Nephron (organoid): ENCODE measurements around the gene EZH2.

ENCODE experiments used
- H3K27ac Mint-ChIP-seq, 3 experiments: 2 replicates each; pipeline ENCODE4 v1.8.0; 2020; ENCODE audit warnings: mixed read lengths in 3 of 3, mild to moderate bottlenecking in 2 of 3, moderate library complexity in 1 of 3
- H3K27me3 Mint-ChIP-seq: 2 replicates; pipeline ENCODE4 v1.8.0; 2021; ENCODE audit warnings: low read depth, mild to moderate bottlenecking, moderate library complexity, mixed read lengths
- H3K36me3 Mint-ChIP-seq: 2 replicates; pipeline ENCODE4 v1.8.0; 2020; ENCODE audit warnings: low read depth, mixed read lengths
- H3K4me1 Mint-ChIP-seq: 2 replicates; pipeline ENCODE4 v1.8.0; 2020; ENCODE audit warnings: mixed read lengths
- H3K4me3 Mint-ChIP-seq, 3 experiments: 2 replicates each; pipeline ENCODE4 v1.8.0; 2020; ENCODE audit warnings: mild to moderate bottlenecking in 3 of 3, mixed read lengths in 3 of 3, moderate library complexity in 2 of 3
- H3K9me3 Mint-ChIP-seq: 2 replicates; pipeline ENCODE4 v1.8.0; 2020; ENCODE audit warnings: mixed read lengths
- CTCF ChIP-seq, 3 experiments: fragments of 200-600 bp; sonication (generic); IDR thresholded peaks; one replicate each; pipeline ENCODE4 v1.5.0; 2021; ENCODE audit warnings: antibody characterized with exemption in 3 of 3; ENCODE audit not compliant: unreplicated experiment in 3 of 3

Gene EZH2

GRCh38 chr7:148791546-148791945 lies 92.5 kb downstream of the EZH2 start:
- Mint-ChIP-seq H3K27ac (peak overlapping the region in 1 of 3 experiments; percentile 0), H3K4me1 (no peaks in the 10 kb centered on the region), H3K9me3 (peaks cover 4% of the 10 kb centered on the region), H3K36me3 (peaks cover 94% of the 10 kb centered on the region), H3K27me3 (no peaks in the 10 kb centered on the region), H3K4me3 (no peak overlapping the region)
- no peak for TF ChIP-seq CTCF (IDR thresholded peaks at IDR 0.05; ENCODE audit: unreplicated experiment in 3 of 3)

- no peaks in the 10 kb centered on the region for H3K4me1 Mint-ChIP-seq
- no peaks in the 10 kb centered on the region for H3K27me3 Mint-ChIP-seq
- no peak overlapping the region for H3K4me3 Mint-ChIP-seq
- TF ChIP-seq CTCF (IDR thresholded peaks at IDR 0.05; ENCODE audit: unreplicated experiment in 3 of 3): no peak
- H3K27ac Mint-ChIP-seq: no peak overlapping the region
- peaks cover 4% of the 10 kb centered on the region for H3K9me3 Mint-ChIP-seq
- H3K36me3 Mint-ChIP-seq: peaks cover 92% of the 10 kb centered on the region
These were observed 93.2 kb downstream of the EZH2 start for GRCh38 chr7:148790850-148791249.

- Mint-ChIP-seq H3K4me1 (no peaks in the 10 kb centered on the region), H3K27me3 (no peaks in the 10 kb centered on the region)
- no peak for TF ChIP-seq CTCF (IDR thresholded peaks at IDR 0.05; ENCODE audit: unreplicated experiment in 3 of 3)
These were observed 93.9 kb downstream of the EZH2 start for GRCh38 chr7:148790131-148790726.

GRCh38 chr7:148789220-148789619 lies 94.9 kb downstream of the EZH2 start:
- Mint-ChIP-seq H3K4me3 (no peak overlapping the region), H3K9me3 (no peaks in the 10 kb centered on the region), H3K27ac (no peak overlapping the region), H3K27me3 (no peaks in the 10 kb centered on the region), H3K36me3 (peaks cover 85% of the 10 kb centered on the region), H3K4me1 (no peaks in the 10 kb centered on the region)
- TF ChIP-seq CTCF (IDR thresholded peaks at IDR 0.05; ENCODE audit: unreplicated experiment in 3 of 3): no peak

More at GRCh38 chr7:148790131-148790726, 93.9 kb downstream of the EZH2 start:
- Mint-ChIP-seq H3K27ac (no peak overlapping the region), H3K36me3 (peaks cover 91% of the 10 kb centered on the region), H3K9me3 (peaks cover 4% of the 10 kb centered on the region), H3K4me3 (no peak overlapping the region)

GRCh38 chr7:148787571-148788295 lies 96.4 kb downstream of the EZH2 start:
- no peak for TF ChIP-seq CTCF (IDR thresholded peaks at IDR 0.05; ENCODE audit: unreplicated experiment in 3 of 3)

More at GRCh38 chr7:148787571-148788295, 96.4 kb downstream of the EZH2 start:
- Mint-ChIP-seq H3K27ac (no peak overlapping the region), H3K4me3 (no peak overlapping the region), H3K4me1 (no peaks in the 10 kb centered on the region), H3K9me3 (no peaks in the 10 kb centered on the region), H3K27me3 (no peaks in the 10 kb centered on the region), H3K36me3 (peaks cover 82% of the 10 kb centered on the region)
